GM12878 (cell line): ENCODE data around the gene PQBP1. TPM values are rescaled to one million over a fixed set of nuclear protein-coding genes. Genes with fewer than 3 reads are reported as not detected.

ENCODE experiments used
- CUX1 ChIP-seq: IDR thresholded peaks from 2 replicates; pipeline ENCODE4 v1.6.1; 2012; ENCODE audit warnings: improper control_type of control experiment, low read depth, low read length; ENCODE audit not compliant: insufficient replicate concordance
- EED ChIP-seq: sonication (generic); IDR thresholded peaks from 2 replicates; pipeline ENCODE4 v1.6.1; 2016; ENCODE audit warnings: antibody characterized with exemption, low read depth
- EZH2 ChIP-seq: IDR thresholded peaks from 2 replicates; pipeline ENCODE4 v1.6.1; 2012; ENCODE audit warnings: low read depth, mild to moderate bottlenecking, control low read depth, inconsistent platforms, low read length, borderline replicate concordance; ENCODE audit not compliant: control insufficient read depth
- HDAC6 ChIP-seq: fragments of 200-600 bp; sonication (generic); IDR thresholded peaks from one replicate; pipeline ENCODE4 v1.8.0; 2017; ENCODE audit warnings: antibody characterized with exemption; ENCODE audit not compliant: unreplicated experiment
- JUND ChIP-seq: IDR thresholded peaks from 2 replicates; pipeline ENCODE4 v1.6.1; 2012; ENCODE audit warnings: low read depth, mild to moderate bottlenecking, low read length, improper control_type of control experiment, moderate library complexity
- KAT2A ChIP-seq: conservative IDR thresholded peaks from 2 replicates; pipeline ENCODE4 v1.6.1; 2011; ENCODE audit warnings: low read depth, low read length; ENCODE audit not compliant: control insufficient read depth
- KLF5 ChIP-seq: fragments of 450-650 bp; IDR thresholded peaks from 2 replicates; pipeline ENCODE4 v1.6.1; 2014; ENCODE audit warnings: mild to moderate bottlenecking; ENCODE audit not compliant: partially characterized antibody
- NFIC ChIP-seq: IDR thresholded peaks from 2 replicates; pipeline ENCODE4 v1.6.1; 2012; ENCODE audit warnings: low read depth, mild to moderate bottlenecking, inconsistent platforms, low read length, moderate library complexity
- RAD51 ChIP-seq: fragments of 450-650 bp; IDR thresholded peaks from 2 replicates; pipeline ENCODE4 v1.6.1; 2016; ENCODE audit warnings: moderate library complexity, mild to moderate bottlenecking, inconsistent platforms
- SMAD1 ChIP-seq: fragments of 450-650 bp; IDR thresholded peaks from 2 replicates; pipeline ENCODE4 v1.6.1; 2018; ENCODE audit warnings: mild to moderate bottlenecking, low read depth; ENCODE audit not compliant: partially characterized antibody
- SMAD5 ChIP-seq: IDR thresholded peaks from 2 replicates; pipeline ENCODE4 v1.6.1; 2016; ENCODE audit warnings: antibody characterized with exemption, low read depth
- SMARCA5 ChIP-seq: fragments of 450-650 bp; IDR thresholded peaks from 2 replicates; pipeline ENCODE4 v1.6.1; 2017; ENCODE audit warnings: mild to moderate bottlenecking
- SUZ12 ChIP-seq: fragments of 200-600 bp; sonication (generic); IDR thresholded peaks from one replicate; pipeline ENCODE4 v1.6.1; 2018; ENCODE audit warnings: antibody characterized with exemption, mild to moderate bottlenecking; ENCODE audit not compliant: unreplicated experiment
- TCF7 ChIP-seq: IDR thresholded peaks from 2 replicates; pipeline ENCODE4 v1.6.1; 2014; ENCODE audit warnings: antibody characterized with exemption, borderline replicate concordance
- ZBED1 ChIP-seq: IDR thresholded peaks from 2 replicates; pipeline ENCODE4 v1.6.1; 2016; ENCODE audit warnings: borderline replicate concordance
- polyA plus RNA-seq, 11 experiments: library from polyadenylated mRNA; depleted of rRNA in 4 of 11; unstranded in 6 of 11; stranded (reverse) in 5 of 11; fragments of >200 nt; fragmentation: Nextera tagmentation in 4 of 11; fragmentation: Illumina TruSeq in 1 of 11; extraction: Ambion mirVana in 4 of 11; extraction: Trizol in 1 of 11; gene quantifications; 1 replicate in 1 of 11; 2 replicates in 10 of 11; pipeline versions ENCODE4 v1.2.1 to v1.2.3, GENCODE V29; 2011 to 2016; ENCODE audit warnings: inconsistent platforms in 2 of 11, missing spikeins in 2 of 11, low read depth in 1 of 11
- total RNA-seq, 4 experiments: library from RNA; depleted of rRNA in 3 of 4; stranded (reverse); fragments of >200 nt in 3 of 4; fragmentation: Illumina TruSeq in 1 of 4; extraction: Trizol in 1 of 4; gene quantifications; 2 replicates each; pipeline versions ENCODE4 v1.2.1 to v1.2.3, GENCODE V29; 2013 to 2021
- TF ChIP-seq, protein P1 (sequence below): fragments of 450-650 bp; IDR thresholded peaks from 2 replicates; pipeline ENCODE4 v1.6.1; 2018; ENCODE audit warnings: borderline replicate concordance, mild to moderate bottlenecking; ENCODE audit not compliant: partially characterized antibody
- TF ChIP-seq, protein P2 (sequence below): fragments of 450-650 bp; IDR thresholded peaks from 2 replicates; pipeline ENCODE4 v1.6.1; 2017; ENCODE audit warnings: antibody characterized with exemption, mild to moderate bottlenecking, moderate library complexity

The PQBP1 gene
- total and polyA plus RNA-seq, 10 of the 15 experiments (the other 5 are each of a cell fraction or from before 2014, with no cell fraction given): 12.5 to 74.8 (median 68.5) TPM

GRCh38 chrX:48937054-48937907, 39.6 kb downstream of the PQBP1 start (continued):
- TF ChIP-seq SUZ12 (no peak), SMAD5 (no peak), ZBED1 (peak; percentile 24; the same call in 1 of the 2 replicates), HDAC6 (no peak), NFIC (peak; percentile 92), SMAD1 (peak; percentile 39), EED (peak; percentile 88), TCF7 (peak; percentile 50; the same call in 1 of the 2 replicates), KAT2A (no peak), JUND (no peak), CUX1 (peak; percentile 58), EZH2 (no peak), SMARCA5 (peak; percentile 84), KLF5 (peak; percentile 91), RAD51 (peak; percentile 91)
- TF ChIP-seq, protein P1, sequence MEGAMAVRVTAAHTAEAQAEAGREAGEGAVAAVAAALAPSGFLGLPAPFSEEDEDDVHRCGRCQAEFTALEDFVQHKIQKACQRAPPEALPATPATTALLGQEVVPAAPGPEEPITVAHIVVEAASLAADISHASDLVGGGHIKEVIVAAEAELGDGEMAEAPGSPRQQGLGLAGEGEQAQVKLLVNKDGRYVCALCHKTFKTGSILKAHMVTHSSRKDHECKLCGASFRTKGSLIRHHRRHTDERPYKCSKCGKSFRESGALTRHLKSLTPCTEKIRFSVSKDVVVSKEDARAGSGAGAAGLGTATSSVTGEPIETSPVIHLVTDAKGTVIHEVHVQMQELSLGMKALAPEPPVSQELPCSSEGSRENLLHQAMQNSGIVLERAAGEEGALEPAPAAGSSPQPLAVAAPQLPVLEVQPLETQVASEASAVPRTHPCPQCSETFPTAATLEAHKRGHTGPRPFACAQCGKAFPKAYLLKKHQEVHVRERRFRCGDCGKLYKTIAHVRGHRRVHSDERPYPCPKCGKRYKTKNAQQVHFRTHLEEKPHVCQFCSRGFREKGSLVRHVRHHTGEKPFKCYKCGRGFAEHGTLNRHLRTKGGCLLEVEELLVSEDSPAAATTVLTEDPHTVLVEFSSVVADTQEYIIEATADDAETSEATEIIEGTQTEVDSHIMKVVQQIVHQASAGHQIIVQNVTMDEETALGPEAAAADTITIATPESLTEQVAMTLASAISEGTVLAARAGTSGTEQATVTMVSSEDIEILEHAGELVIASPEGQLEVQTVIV: no peak
- TF ChIP-seq, protein P2, sequence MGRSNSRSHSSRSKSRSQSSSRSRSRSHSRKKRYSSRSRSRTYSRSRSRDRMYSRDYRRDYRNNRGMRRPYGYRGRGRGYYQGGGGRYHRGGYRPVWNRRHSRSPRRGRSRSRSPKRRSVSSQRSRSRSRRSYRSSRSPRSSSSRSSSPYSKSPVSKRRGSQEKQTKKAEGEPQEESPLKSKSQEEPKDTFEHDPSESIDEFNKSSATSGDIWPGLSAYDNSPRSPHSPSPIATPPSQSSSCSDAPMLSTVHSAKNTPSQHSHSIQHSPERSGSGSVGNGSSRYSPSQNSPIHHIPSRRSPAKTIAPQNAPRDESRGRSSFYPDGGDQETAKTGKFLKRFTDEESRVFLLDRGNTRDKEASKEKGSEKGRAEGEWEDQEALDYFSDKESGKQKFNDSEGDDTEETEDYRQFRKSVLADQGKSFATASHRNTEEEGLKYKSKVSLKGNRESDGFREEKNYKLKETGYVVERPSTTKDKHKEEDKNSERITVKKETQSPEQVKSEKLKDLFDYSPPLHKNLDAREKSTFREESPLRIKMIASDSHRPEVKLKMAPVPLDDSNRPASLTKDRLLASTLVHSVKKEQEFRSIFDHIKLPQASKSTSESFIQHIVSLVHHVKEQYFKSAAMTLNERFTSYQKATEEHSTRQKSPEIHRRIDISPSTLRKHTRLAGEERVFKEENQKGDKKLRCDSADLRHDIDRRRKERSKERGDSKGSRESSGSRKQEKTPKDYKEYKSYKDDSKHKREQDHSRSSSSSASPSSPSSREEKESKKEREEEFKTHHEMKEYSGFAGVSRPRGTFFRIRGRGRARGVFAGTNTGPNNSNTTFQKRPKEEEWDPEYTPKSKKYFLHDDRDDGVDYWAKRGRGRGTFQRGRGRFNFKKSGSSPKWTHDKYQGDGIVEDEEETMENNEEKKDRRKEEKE: no peak
